Gastrocnemius medialis (tissue), 4 donors: ENCODE measurements around the gene NXN.

ENCODE experiments used
- CTCF ChIP-seq, 5 experiments: fragments of 450-650 bp in 3 of 5; fragments of 200-600 bp in 2 of 5; sonication (generic) in 2 of 5; IDR thresholded peaks in 4 of 5; conservative IDR thresholded peaks in 1 of 5; 1 replicate in 4 of 5; 2 replicates in 1 of 5; pipeline ENCODE4 v1.5.1; 2016 to 2019; ENCODE audit warnings: antibody characterized with exemption in 5 of 5, mild to moderate bottlenecking in 3 of 5, moderate library complexity in 3 of 5
- POLR2A ChIP-seq, 2 donors: fragments of 450-650 bp; IDR thresholded peaks; one replicate each; pipeline ENCODE4 v1.6.1; 2017; ENCODE audit warnings: antibody characterized with exemption in 2 of 2, mild to moderate bottlenecking in 2 of 2, moderate library complexity in 2 of 2

- TF ChIP-seq CTCF (IDR thresholded peaks at IDR 0.05 in 4 of 5, conservative IDR thresholded peaks at IDR 0.05 in 1 of 5) (no peak), POLR2A (IDR thresholded peaks at IDR 0.05) (no peak)
These were observed 184.3 kb downstream of the NXN start for GRCh38 chr17:795276-795675.
